Measurements from ENCODE around the gene ROGDI.

- TF ChIP-seq SP1 (CRISPR knock-in tag; conservative IDR thresholded peaks at IDR 0.05) (no peak), SMAD3 (CRISPR knock-in tag; IDR thresholded peaks at IDR 0.05; ENCODE audit: borderline replicate concordance) (no peak), CTCF (IDR thresholded peaks at IDR 0.05) (no peak)
Observed at GRCh38 chr16:4783951-4784336, 18.5 kb downstream of the ROGDI start.
